SK-N-SH (cell line): ENCODE results near the gene ME1. TPM values are rescaled to one million over a fixed set of nuclear protein-coding genes. Genes with fewer than 3 reads are reported as not detected.

Source experiments
- CTCF ChIA-PET: fragments of 300-600, 350-600 bp; formaldehyde crosslinking; extraction: SDS; loops from one replicate; lab custom pipeline; 2021; lab: Yijun Ruan, JAX
- POLR2A ChIA-PET: fragments of 350-600 bp; sonication (Branson Sonifier 250); formaldehyde crosslinking; extraction: SDS; loops from one replicate; lab custom pipeline; 2020; ENCODE audit warnings: antibody characterized with exemption, inconsistent platforms; lab: Yijun Ruan, JAX
- DNase-seq: peaks from one replicate; pipeline ENCODE4 v3.0.0; 2012
- H2AFZ ChIP-seq: fragments of 200-600 bp; sonication (generic); 2 replicates; pipeline ENCODE4 v1.8.1; 2016; ENCODE audit warnings: antibody characterized with exemption, mild to moderate bottlenecking, low read depth
- H3F3A ChIP-seq: fragments of 200-600 bp; sonication (generic); replicated peaks from 2 replicates; pipeline ENCODE3; 2016; ENCODE audit warnings: antibody characterized with exemption, mild to moderate bottlenecking; ENCODE audit not compliant: insufficient read depth
- H3K27ac ChIP-seq, 2 experiments: fragments of 200-500 bp in 1 of 2; fragments of 200-600 bp in 1 of 2; sonication (Bioruptor generic) in 1 of 2; sonication (generic), shearing (Covaris generic) in 1 of 2; 2 replicates each; pipeline versions ENCODE4 v1.5.1 to v1.6.1; 2014 to 2016; ENCODE audit warnings: low read depth in 2 of 2, inconsistent platforms in 1 of 2, low read length in 1 of 2, mild to moderate bottlenecking in 1 of 2, mixed read lengths in 1 of 2
- H3K27me3 ChIP-seq: fragments of 200-600 bp; sonication (generic), shearing (Covaris generic); 2 replicates; pipeline ENCODE4 v1.6.1; 2016; ENCODE audit warnings: mixed run types; ENCODE audit not compliant: insufficient read depth
- H3K36me3 ChIP-seq, 2 experiments: fragments of 200-500 bp in 1 of 2; fragments of 200-600 bp in 1 of 2; sonication (Bioruptor generic) in 1 of 2; sonication (generic) in 1 of 2; replicated peaks in 1 of 2; 2 replicates each; pipeline versions ENCODE3 to v1.5.1; 2014 to 2016; ENCODE audit warnings: low read length in 1 of 2, mild to moderate bottlenecking in 1 of 2; ENCODE audit not compliant: insufficient read depth in 2 of 2, control insufficient read depth in 1 of 2
- H3K4me1 ChIP-seq, 2 experiments: fragments of 200-500 bp in 1 of 2; fragments of 200-600 bp in 1 of 2; sonication (Bioruptor generic) in 1 of 2; sonication (generic), shearing (Covaris generic) in 1 of 2; 2 replicates each; pipeline versions ENCODE4 v1.5.1 to v1.6.1; 2014 to 2016; ENCODE audit warnings: low read depth in 1 of 2, low read length in 1 of 2, mixed run types in 1 of 2; ENCODE audit not compliant: insufficient read depth in 2 of 2, control insufficient read depth in 1 of 2
- H3K4me2 ChIP-seq: fragments of 200-600 bp; sonication (generic), shearing (Covaris generic); 2 replicates; pipeline ENCODE4 v1.6.1; 2017; ENCODE audit warnings: mixed run types
- H3K4me3 ChIP-seq, 2 experiments: fragments of 200-500 bp in 1 of 2; fragments of 200-600 bp in 1 of 2; sonication (Bioruptor generic) in 1 of 2; sonication (generic), shearing (Covaris generic) in 1 of 2; 2 replicates each; pipeline versions ENCODE4 v1.5.1 to v1.8.1; 2014 to 2016; ENCODE audit warnings: low read depth in 2 of 2, inconsistent platforms in 1 of 2, low read length in 1 of 2, mild to moderate bottlenecking in 1 of 2, mixed read lengths in 1 of 2, moderate library complexity in 1 of 2
- H3K79me2 ChIP-seq: fragments of 200-600 bp; sonication (generic); 2 replicates; pipeline ENCODE4 v1.8.1; 2017; ENCODE audit warnings: mild to moderate bottlenecking; ENCODE audit not compliant: insufficient read depth
- H3K9ac ChIP-seq: fragments of 200-600 bp; sonication (generic); 2 replicates; pipeline ENCODE4 v1.6.1; 2017; ENCODE audit warnings: mixed run types
- H3K9me2 ChIP-seq: fragments of 200-600 bp; sonication (generic); 2 replicates; pipeline ENCODE4 v1.6.1; 2017; ENCODE audit warnings: mixed run types
- H3K9me3 ChIP-seq: fragments of 200-600 bp; sonication (generic); 2 replicates; pipeline ENCODE4 v1.6.1; 2017; ENCODE audit warnings: mixed run types, mild to moderate bottlenecking, moderate library complexity
- H4K20me1 ChIP-seq: fragments of 200-600 bp; sonication (generic); 2 replicates; pipeline ENCODE4 v1.6.1; 2017; ENCODE audit warnings: mild to moderate bottlenecking, mixed run types; ENCODE audit not compliant: insufficient read depth
- EP300 ChIP-seq, 2 experiments: IDR thresholded peaks; 2 replicates each; pipeline versions ENCODE4 v1.4.0 to v1.6.1; 2012; ENCODE audit warnings: borderline replicate concordance in 1 of 2, low read depth in 1 of 2, low read length in 1 of 2
- EZH2phosphoT487 ChIP-seq: fragments of 200-600 bp; sonication (generic); IDR thresholded peaks from 2 replicates; pipeline ENCODE4 v1.6.1; 2017; ENCODE audit warnings: low read depth, mixed run types, mild to moderate bottlenecking, antibody characterized with exemption, moderate library complexity, borderline replicate concordance
- FOSL2 ChIP-seq: IDR thresholded peaks from 2 replicates; pipeline ENCODE4 v1.4.0; 2012; ENCODE audit warnings: low read depth, mild to moderate bottlenecking, moderate library complexity, borderline replicate concordance
- GABPA ChIP-seq: IDR thresholded peaks from 2 replicates; pipeline ENCODE4 v1.4.0; 2012; ENCODE audit warnings: low read depth, mild to moderate bottlenecking
- GATA2 ChIP-seq: sonication (generic); formaldehyde crosslinking; IDR thresholded peaks from 2 replicates; pipeline ENCODE4 v1.5.0; 2020; ENCODE audit warnings: mild to moderate bottlenecking, missing genetic modification reagents
- JUND ChIP-seq: IDR thresholded peaks from 2 replicates; pipeline ENCODE4 v1.4.0; 2012
- MEF2A ChIP-seq: IDR thresholded peaks from 2 replicates; pipeline ENCODE4 v1.4.0; 2012; ENCODE audit warnings: low read depth, borderline replicate concordance
- MXI1 ChIP-seq: IDR thresholded peaks from 2 replicates; pipeline ENCODE4 v1.6.1; 2012; ENCODE audit warnings: mild to moderate bottlenecking, low read depth, low read length, improper control_type of control experiment
- NFIC ChIP-seq: IDR thresholded peaks from 2 replicates; pipeline ENCODE4 v1.4.0; 2012; ENCODE audit warnings: borderline replicate concordance
- NRF1 ChIP-seq: IDR thresholded peaks from 2 replicates; pipeline ENCODE4 v1.6.1; 2012; ENCODE audit warnings: low read depth, mild to moderate bottlenecking, low read length
- SIN3A ChIP-seq: IDR thresholded peaks from 2 replicates; pipeline ENCODE4 v1.6.1; 2012; ENCODE audit warnings: low read depth, mild to moderate bottlenecking, low read length, moderate library complexity, borderline replicate concordance
- TCF12 ChIP-seq: IDR thresholded peaks from 2 replicates; pipeline ENCODE4 v1.4.0; 2012
- TEAD4 ChIP-seq: IDR thresholded peaks from 2 replicates; pipeline ENCODE4 v1.4.0; 2012; ENCODE audit warnings: mild to moderate bottlenecking, borderline replicate concordance; ENCODE audit not compliant: insufficient read depth
- polyA plus RNA-seq, 3 experiments: library from polyadenylated mRNA; depleted of rRNA; stranded (reverse); fragments of >200 nt; gene quantifications; 2 replicates each; pipeline ENCODE4 v1.2.3, GENCODE V29; 2012
- TF ChIP-seq, protein P1 (sequence below): IDR thresholded peaks from 2 replicates; pipeline ENCODE4 v1.4.0; 2012; ENCODE audit warnings: low read depth, borderline replicate concordance
- TF ChIP-seq, protein P2 (sequence below): IDR thresholded peaks from 2 replicates; pipeline ENCODE4 v1.4.0; 2012; ENCODE audit warnings: low read depth, borderline replicate concordance
- TF ChIP-seq, protein P3 (sequence below): IDR thresholded peaks from 2 replicates; pipeline ENCODE4 v1.6.1; 2012; ENCODE audit warnings: mild to moderate bottlenecking, low read depth, low read length, moderate library complexity
- TF ChIP-seq, protein P4 (sequence below): fragments of 150-350 bp; IDR thresholded peaks from 2 replicates; pipeline ENCODE4 v1.6.1; 2017; ENCODE audit warnings: antibody characterized with exemption, low read length, low read depth, borderline replicate concordance

ME1 gene
- polyA plus RNA-seq, 1 of the 3 experiments (the other 2 are of a cell fraction) = 4.9 TPM

DNA sequence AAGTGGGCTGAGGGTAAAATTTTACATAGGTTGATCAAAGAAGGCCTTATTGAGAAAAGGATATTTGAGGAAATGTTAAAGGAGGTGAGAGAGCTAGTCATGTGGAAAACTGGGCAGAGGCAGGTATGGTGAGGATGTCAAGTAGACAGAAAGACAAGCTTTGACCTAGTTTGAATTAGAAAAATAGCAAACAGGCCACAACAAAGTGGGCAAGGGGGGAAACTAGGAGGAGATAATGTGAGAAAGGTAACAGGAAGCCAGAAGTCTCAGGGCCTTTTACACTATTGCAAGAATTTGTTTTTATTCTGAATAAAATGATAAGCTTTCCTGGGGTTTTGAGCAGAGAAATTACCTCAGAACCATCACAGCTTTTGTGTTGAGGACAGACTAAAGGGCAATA is 122.0 kb downstream of the ME1 start:
- Histone ChIP-seq H4K20me1 (no peaks in the 10 kb centered on the region), H3K4me1 (no peaks in the 10 kb centered on the region; a peak in 2 of 4 replicates), H3K4me2 (no peak overlapping the region), H3K4me3 (no peak overlapping the region), H3K79me2 (no peaks in the 10 kb centered on the region), H3F3A (no peaks in the 10 kb centered on the region), H3K9ac (no peak overlapping the region), H2AFZ (no peak overlapping the region), H3K9me3 (0 out of 2 replicates have a peak, but pooled peaks cover 3% of the 10 kb centered on the region), H3K27ac (no peak overlapping the region), H3K36me3 (no peaks in the 10 kb centered on the region), H3K27me3 (no peaks in the 10 kb centered on the region), H3K9me2 (no peaks in the 10 kb centered on the region; the same call in 1 of the 2 replicates)
- TF ChIP-seq MEF2A = no peak
- TF ChIP-seq GATA2 (CRISPR knock-in tag) = no peak
- TF ChIP-seq SIN3A = no peak
- TF ChIP-seq NRF1 = no peak
- TF ChIP-seq FOSL2 = no peak
- no peak for TF ChIP-seq GABPA
- TF ChIP-seq EZH2phosphoT487 = no peak
- no peak for TF ChIP-seq MXI1
- TF ChIP-seq TCF12 = no peak
- TF ChIP-seq, protein P1, sequence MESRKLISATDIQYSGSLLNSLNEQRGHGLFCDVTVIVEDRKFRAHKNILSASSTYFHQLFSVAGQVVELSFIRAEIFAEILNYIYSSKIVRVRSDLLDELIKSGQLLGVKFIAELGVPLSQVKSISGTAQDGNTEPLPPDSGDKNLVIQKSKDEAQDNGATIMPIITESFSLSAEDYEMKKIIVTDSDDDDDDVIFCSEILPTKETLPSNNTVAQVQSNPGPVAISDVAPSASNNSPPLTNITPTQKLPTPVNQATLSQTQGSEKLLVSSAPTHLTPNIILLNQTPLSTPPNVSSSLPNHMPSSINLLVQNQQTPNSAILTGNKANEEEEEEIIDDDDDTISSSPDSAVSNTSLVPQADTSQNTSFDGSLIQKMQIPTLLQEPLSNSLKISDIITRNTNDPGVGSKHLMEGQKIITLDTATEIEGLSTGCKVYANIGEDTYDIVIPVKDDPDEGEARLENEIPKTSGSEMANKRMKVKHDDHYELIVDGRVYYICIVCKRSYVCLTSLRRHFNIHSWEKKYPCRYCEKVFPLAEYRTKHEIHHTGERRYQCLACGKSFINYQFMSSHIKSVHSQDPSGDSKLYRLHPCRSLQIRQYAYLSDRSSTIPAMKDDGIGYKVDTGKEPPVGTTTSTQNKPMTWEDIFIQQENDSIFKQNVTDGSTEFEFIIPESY = no peak
- TF ChIP-seq EP300 (IDR thresholded peaks at IDR 0.05; ENCODE audit: borderline replicate concordance in 1 of 2, low read depth in 1 of 2, low read length in 1 of 2) = no peak
- TF ChIP-seq, protein P2, sequence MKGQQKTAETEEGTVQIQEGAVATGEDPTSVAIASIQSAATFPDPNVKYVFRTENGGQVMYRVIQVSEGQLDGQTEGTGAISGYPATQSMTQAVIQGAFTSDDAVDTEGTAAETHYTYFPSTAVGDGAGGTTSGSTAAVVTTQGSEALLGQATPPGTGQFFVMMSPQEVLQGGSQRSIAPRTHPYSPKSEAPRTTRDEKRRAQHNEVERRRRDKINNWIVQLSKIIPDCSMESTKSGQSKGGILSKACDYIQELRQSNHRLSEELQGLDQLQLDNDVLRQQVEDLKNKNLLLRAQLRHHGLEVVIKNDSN = no peak
- TF ChIP-seq JUND = no peak
- TF ChIP-seq TEAD4 = no peak
- no peak for TF ChIP-seq NFIC
- TF ChIP-seq, protein P3, sequence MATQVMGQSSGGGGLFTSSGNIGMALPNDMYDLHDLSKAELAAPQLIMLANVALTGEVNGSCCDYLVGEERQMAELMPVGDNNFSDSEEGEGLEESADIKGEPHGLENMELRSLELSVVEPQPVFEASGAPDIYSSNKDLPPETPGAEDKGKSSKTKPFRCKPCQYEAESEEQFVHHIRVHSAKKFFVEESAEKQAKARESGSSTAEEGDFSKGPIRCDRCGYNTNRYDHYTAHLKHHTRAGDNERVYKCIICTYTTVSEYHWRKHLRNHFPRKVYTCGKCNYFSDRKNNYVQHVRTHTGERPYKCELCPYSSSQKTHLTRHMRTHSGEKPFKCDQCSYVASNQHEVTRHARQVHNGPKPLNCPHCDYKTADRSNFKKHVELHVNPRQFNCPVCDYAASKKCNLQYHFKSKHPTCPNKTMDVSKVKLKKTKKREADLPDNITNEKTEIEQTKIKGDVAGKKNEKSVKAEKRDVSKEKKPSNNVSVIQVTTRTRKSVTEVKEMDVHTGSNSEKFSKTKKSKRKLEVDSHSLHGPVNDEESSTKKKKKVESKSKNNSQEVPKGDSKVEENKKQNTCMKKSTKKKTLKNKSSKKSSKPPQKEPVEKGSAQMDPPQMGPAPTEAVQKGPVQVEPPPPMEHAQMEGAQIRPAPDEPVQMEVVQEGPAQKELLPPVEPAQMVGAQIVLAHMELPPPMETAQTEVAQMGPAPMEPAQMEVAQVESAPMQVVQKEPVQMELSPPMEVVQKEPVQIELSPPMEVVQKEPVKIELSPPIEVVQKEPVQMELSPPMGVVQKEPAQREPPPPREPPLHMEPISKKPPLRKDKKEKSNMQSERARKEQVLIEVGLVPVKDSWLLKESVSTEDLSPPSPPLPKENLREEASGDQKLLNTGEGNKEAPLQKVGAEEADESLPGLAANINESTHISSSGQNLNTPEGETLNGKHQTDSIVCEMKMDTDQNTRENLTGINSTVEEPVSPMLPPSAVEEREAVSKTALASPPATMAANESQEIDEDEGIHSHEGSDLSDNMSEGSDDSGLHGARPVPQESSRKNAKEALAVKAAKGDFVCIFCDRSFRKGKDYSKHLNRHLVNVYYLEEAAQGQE = no peak
- TF ChIP-seq, protein P4, sequence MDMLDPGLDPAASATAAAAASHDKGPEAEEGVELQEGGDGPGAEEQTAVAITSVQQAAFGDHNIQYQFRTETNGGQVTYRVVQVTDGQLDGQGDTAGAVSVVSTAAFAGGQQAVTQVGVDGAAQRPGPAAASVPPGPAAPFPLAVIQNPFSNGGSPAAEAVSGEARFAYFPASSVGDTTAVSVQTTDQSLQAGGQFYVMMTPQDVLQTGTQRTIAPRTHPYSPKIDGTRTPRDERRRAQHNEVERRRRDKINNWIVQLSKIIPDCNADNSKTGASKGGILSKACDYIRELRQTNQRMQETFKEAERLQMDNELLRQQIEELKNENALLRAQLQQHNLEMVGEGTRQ = no peak
- ChIA-PET CTCF (interaction anchor here (1.0 kb wide), 1 partner anchor 93 kb away, joined by 3 read pairs; no protein-coding TSS in a partner anchor), POLR2A (no interaction called here)
- DNase-seq = no peak
